ENCODE results near the gene SS18. TPM values are rescaled to one million over a fixed set of nuclear protein-coding genes. Genes with fewer than 3 reads are reported as not detected.

Gene SS18
- total and polyA plus RNA-seq, 5 donors from 2014 or later, result 39.8 to 60.0 (median 46.3) TPM

- Mint-ChIP-seq H3K9me3 (peaks cover 0 to 3% (median 0%) of the 10 kb centered on the region in 7 donors), H3K27me3 (no peaks in the 10 kb centered on the region), H3K4me3 (no peak overlapping the region), H3K36me3 (peaks cover 21% of the 10 kb centered on the region), H3K4me1 (peaks cover 21 to 44% (median 34%) of the 10 kb centered on the region in 4 donors), H3K27ac (no peak overlapping the region)
- ATAC-seq (ENCODE audit: low read depth in 2 of 2), result no peak
- Histone ChIP-seq H3K9me3 (ENCODE audit: control insufficient read depth in 2 of 2, low read length in 2 of 2) (no peaks in the 10 kb centered on the region), H3K4me3 (ENCODE audit: low read depth, low read length) (no peak overlapping the region), H3K27me3 (ENCODE audit: control insufficient read depth, insufficient read depth, low read length) (no peaks in the 10 kb centered on the region), H3K4me1 (ENCODE audit: control insufficient read depth, insufficient read depth, low read length, poor library complexity, severe bottlenecking) (no peaks in the 10 kb centered on the region), H3K36me3 (ENCODE audit: control insufficient read depth, insufficient read depth, low read length) (peaks cover 21% of the 10 kb centered on the region), H3K27ac (ENCODE audit: insufficient read depth, low read length, poor library complexity, severe bottlenecking) (no peak overlapping the region)
- DNase-seq, result no peak
These were observed 43.9 kb downstream of the SS18 start for GRCh38 chr18:26046419-26047077.

GRCh38 chr18:26044807-26045206 lies 45.6 kb downstream of the SS18 start:
- peaks cover 14% of the 10 kb centered on the region for H3K36me3 ChIP-seq (ENCODE audit: control insufficient read depth, insufficient read depth, low read length)
- H3K27me3 Mint-ChIP-seq, result no peaks in the 10 kb centered on the region
- DNase-seq (no peak), ATAC-seq (ENCODE audit: low read depth in 2 of 2) (no peak)
- peak overlapping the region in 1 of 3 donors; percentile 87 for H3K27ac Mint-ChIP-seq
- no peak overlapping the region for H3K27ac ChIP-seq (ENCODE audit: insufficient read depth, low read length, poor library complexity, severe bottlenecking)
- peaks cover 0 to 3% (median 0%) of the 10 kb centered on the region in 7 donors for H3K9me3 Mint-ChIP-seq
- H3K9me3 ChIP-seq (ENCODE audit: control insufficient read depth in 2 of 2, low read length in 2 of 2), result no peaks in the 10 kb centered on the region
- peaks cover 28 to 49% (median 46%) of the 10 kb centered on the region in 4 donors for H3K4me1 Mint-ChIP-seq
- H3K36me3 Mint-ChIP-seq, result peaks cover 24% of the 10 kb centered on the region
- H3K4me1 ChIP-seq (ENCODE audit: control insufficient read depth, insufficient read depth, low read length, poor library complexity, severe bottlenecking), result no peaks in the 10 kb centered on the region
- H3K4me3 Mint-ChIP-seq, result no peak overlapping the region
- no peak overlapping the region for H3K4me3 ChIP-seq (ENCODE audit: low read depth, low read length)
- H3K27me3 ChIP-seq (ENCODE audit: control insufficient read depth, insufficient read depth, low read length), result no peaks in the 10 kb centered on the region

- ATAC-seq (ENCODE audit: low read depth in 2 of 2), result no peak
- no peaks in the 10 kb centered on the region for H3K27me3 ChIP-seq (ENCODE audit: control insufficient read depth, insufficient read depth, low read length)
- H3K9me3 Mint-ChIP-seq, result peaks cover 0 to 2% (median 0%) of the 10 kb centered on the region in 7 donors
- H3K36me3 ChIP-seq (ENCODE audit: control insufficient read depth, insufficient read depth, low read length), result peaks cover 41% of the 10 kb centered on the region
- no peaks in the 10 kb centered on the region for H3K4me1 ChIP-seq (ENCODE audit: control insufficient read depth, insufficient read depth, low read length, poor library complexity, severe bottlenecking)
- no peak overlapping the region for H3K4me3 ChIP-seq (ENCODE audit: low read depth, low read length)
- DNase-seq, result no peak
- no peaks in the 10 kb centered on the region for H3K27me3 Mint-ChIP-seq
- H3K36me3 Mint-ChIP-seq, result peaks cover 33% of the 10 kb centered on the region
- no peak overlapping the region for H3K4me3 Mint-ChIP-seq
- H3K27ac ChIP-seq (ENCODE audit: insufficient read depth, low read length, poor library complexity, severe bottlenecking), result no peak overlapping the region
- no peaks in the 10 kb centered on the region for H3K9me3 ChIP-seq (ENCODE audit: control insufficient read depth in 2 of 2, low read length in 2 of 2)
- H3K27ac Mint-ChIP-seq, result peak overlapping the region; percentile 10 to 72 (median 37)
- H3K4me1 Mint-ChIP-seq, result peaks cover 27 to 45% (median 36%) of the 10 kb centered on the region in 4 donors
These were observed 50.3 kb downstream of the SS18 start for GRCh38 chr18:26040051-26040656.

GRCh38 chr18:26039203-26039602 lies 51.2 kb downstream of the SS18 start:
- H3K27me3 Mint-ChIP-seq, result no peaks in the 10 kb centered on the region
- H3K27ac Mint-ChIP-seq, result no peak overlapping the region
- Histone ChIP-seq H3K36me3 (ENCODE audit: control insufficient read depth, insufficient read depth, low read length) (peaks cover 46% of the 10 kb centered on the region), H3K9me3 (ENCODE audit: control insufficient read depth in 2 of 2, low read length in 2 of 2) (no peaks in the 10 kb centered on the region), H3K4me3 (ENCODE audit: low read depth, low read length) (no peak overlapping the region), H3K27me3 (ENCODE audit: control insufficient read depth, insufficient read depth, low read length) (no peaks in the 10 kb centered on the region), H3K4me1 (ENCODE audit: control insufficient read depth, insufficient read depth, low read length, poor library complexity, severe bottlenecking) (no peaks in the 10 kb centered on the region), H3K27ac (ENCODE audit: insufficient read depth, low read length, poor library complexity, severe bottlenecking) (no peak overlapping the region)
- H3K9me3 Mint-ChIP-seq, result peaks cover 0 to 2% (median 0%) of the 10 kb centered on the region in 7 donors
- no peak overlapping the region for H3K4me3 Mint-ChIP-seq
- peaks cover 37% of the 10 kb centered on the region for H3K36me3 Mint-ChIP-seq
- ATAC-seq (ENCODE audit: low read depth in 2 of 2) (no peak), DNase-seq (no peak)
- peaks cover 26 to 41% (median 33%) of the 10 kb centered on the region in 4 donors for H3K4me1 Mint-ChIP-seq

- DNase-seq (no peak), ATAC-seq (ENCODE audit: low read depth in 2 of 2) (no peak)
- H3K4me1 ChIP-seq (ENCODE audit: control insufficient read depth, insufficient read depth, low read length, poor library complexity, severe bottlenecking), result no peaks in the 10 kb centered on the region
- Mint-ChIP-seq H3K4me1 (peaks cover 18 to 25% (median 20%) of the 10 kb centered on the region in 4 donors), H3K4me3 (no peak overlapping the region), H3K27me3 (no peaks in the 10 kb centered on the region), H3K9me3 (no peaks in the 10 kb centered on the region), H3K27ac (no peak overlapping the region), H3K36me3 (peaks cover 56% of the 10 kb centered on the region)
- H3K36me3 ChIP-seq (ENCODE audit: control insufficient read depth, insufficient read depth, low read length), result peaks cover 68% of the 10 kb centered on the region
- H3K27me3 ChIP-seq (ENCODE audit: control insufficient read depth, insufficient read depth, low read length), result no peaks in the 10 kb centered on the region
- no peaks in the 10 kb centered on the region for H3K9me3 ChIP-seq (ENCODE audit: control insufficient read depth in 2 of 2, low read length in 2 of 2)
- no peak overlapping the region for H3K27ac ChIP-seq (ENCODE audit: insufficient read depth, low read length, poor library complexity, severe bottlenecking)
- H3K4me3 ChIP-seq (ENCODE audit: low read depth, low read length), result no peak overlapping the region
These were observed 53.8 kb downstream of the SS18 start for GRCh38 chr18:26036635-26037034.

GRCh38 chr18:26034850-26035497 lies 55.4 kb downstream of the SS18 start:
- peak overlapping the region in 1 of 3 donors; percentile 71 for H3K27ac Mint-ChIP-seq
- no peak overlapping the region for H3K4me3 ChIP-seq (ENCODE audit: low read depth, low read length)
- no peak for DNase-seq
- H3K27ac ChIP-seq (ENCODE audit: insufficient read depth, low read length, poor library complexity, severe bottlenecking), result no peak overlapping the region
- H3K4me3 Mint-ChIP-seq, result no peak overlapping the region
- no peaks in the 10 kb centered on the region for H3K27me3 ChIP-seq (ENCODE audit: control insufficient read depth, insufficient read depth, low read length)
- H3K9me3 ChIP-seq (ENCODE audit: control insufficient read depth in 2 of 2, low read length in 2 of 2), result no peaks in the 10 kb centered on the region
- H3K27me3 Mint-ChIP-seq, result no peaks in the 10 kb centered on the region
- H3K36me3 Mint-ChIP-seq, result peaks cover 67% of the 10 kb centered on the region
- no peak for ATAC-seq (ENCODE audit: low read depth in 2 of 2)
- H3K9me3 Mint-ChIP-seq, result peaks cover 0 to 1% (median 0%) of the 10 kb centered on the region in 7 donors
- no peaks in the 10 kb centered on the region for H3K4me1 ChIP-seq (ENCODE audit: control insufficient read depth, insufficient read depth, low read length, poor library complexity, severe bottlenecking)
- H3K4me1 Mint-ChIP-seq, result peaks cover 7 to 20% (median 12%) of the 10 kb centered on the region in 4 donors
- H3K36me3 ChIP-seq (ENCODE audit: control insufficient read depth, insufficient read depth, low read length), result peaks cover 83% of the 10 kb centered on the region

- Mint-ChIP-seq H3K4me3 (no peak overlapping the region), H3K36me3 (peaks cover 71% of the 10 kb centered on the region), H3K4me1 (peaks cover 8 to 37% (median 19%) of the 10 kb centered on the region in 4 donors), H3K27me3 (no peaks in the 10 kb centered on the region), H3K9me3 (peaks cover 0 to 5% (median 0%) of the 10 kb centered on the region in 7 donors), H3K27ac (peak overlapping the region in 1 of 3 donors; percentile 73)
- DNase-seq, result no peak
- H3K27me3 ChIP-seq (ENCODE audit: control insufficient read depth, insufficient read depth, low read length), result no peaks in the 10 kb centered on the region
- peaks cover 79% of the 10 kb centered on the region for H3K36me3 ChIP-seq (ENCODE audit: control insufficient read depth, insufficient read depth, low read length)
- no peaks in the 10 kb centered on the region for H3K4me1 ChIP-seq (ENCODE audit: control insufficient read depth, insufficient read depth, low read length, poor library complexity, severe bottlenecking)
- H3K9me3 ChIP-seq (ENCODE audit: control insufficient read depth in 2 of 2, low read length in 2 of 2), result peaks cover 0 to 3% of the 10 kb centered on the region in 2 experiments
- ATAC-seq (ENCODE audit: low read depth in 2 of 2), result no peak
- no peak overlapping the region for H3K4me3 ChIP-seq (ENCODE audit: low read depth, low read length)
- no peak overlapping the region for H3K27ac ChIP-seq (ENCODE audit: insufficient read depth, low read length, poor library complexity, severe bottlenecking)
These were observed 67.8 kb downstream of the SS18 start for GRCh38 chr18:26022585-26022984.

All from CD4-positive, CD25-positive, alpha-beta regulatory T cell (primary cell).